ENCODE data around the gene TMEM240. TPM values are rescaled to one million over a fixed set of nuclear protein-coding genes. Genes with fewer than 3 reads are reported as not detected.
A peak's percentile ranks its signal among the peaks of the same experiment; 100 is the strongest.

TMEM240 gene
- total and polyA plus RNA-seq, 9 of the 15 experiments (the other 6 are each of a cell fraction or from before 2014, with no cell fraction given), result 0.24 to 2.0 (median 0.69) TPM; not detected in 5

DNA sequence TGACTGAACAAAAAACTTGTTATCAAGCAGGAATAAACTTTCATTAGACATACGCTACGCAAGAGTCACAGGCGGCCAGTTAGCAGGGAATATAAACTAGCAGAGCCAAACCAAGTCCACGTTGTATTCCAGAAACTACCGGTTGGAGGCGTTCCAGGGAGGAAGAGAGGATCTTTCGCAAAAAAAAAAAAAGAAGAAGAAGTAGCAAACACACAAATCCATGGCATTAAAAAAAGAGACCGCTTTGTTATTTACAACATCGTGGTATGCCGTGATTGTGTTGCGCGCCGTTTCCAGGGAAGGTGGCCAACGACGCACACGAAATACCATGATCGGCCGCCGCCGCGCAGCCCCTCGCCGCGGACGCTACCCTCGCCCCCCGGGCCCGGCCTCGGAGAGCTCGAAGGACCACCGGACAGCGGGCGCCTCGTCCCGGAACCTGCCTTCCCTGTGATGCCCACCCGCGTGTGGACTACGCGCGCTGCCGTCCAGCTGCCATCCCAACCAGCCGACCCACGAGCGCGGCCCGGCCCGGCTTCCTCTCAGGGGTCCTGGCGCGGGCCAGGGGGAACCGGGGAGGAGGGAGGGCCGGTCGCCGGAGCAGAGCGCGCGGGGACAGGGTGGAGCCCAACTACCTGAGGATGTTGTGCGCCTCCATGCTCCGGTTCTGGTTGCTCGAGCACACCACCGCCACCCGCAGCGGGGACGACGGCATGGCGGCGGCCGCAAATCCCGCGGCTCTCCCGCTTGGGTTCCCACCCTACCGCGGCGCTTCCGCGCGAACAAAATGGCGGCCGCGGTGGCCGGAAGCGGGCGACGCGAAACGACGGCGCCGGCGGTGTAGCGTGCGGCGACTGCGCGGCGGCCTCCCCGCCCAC lies 33.7 kb upstream of the TMEM240 start (continued):
- TF ChIP-seq, protein P1, sequence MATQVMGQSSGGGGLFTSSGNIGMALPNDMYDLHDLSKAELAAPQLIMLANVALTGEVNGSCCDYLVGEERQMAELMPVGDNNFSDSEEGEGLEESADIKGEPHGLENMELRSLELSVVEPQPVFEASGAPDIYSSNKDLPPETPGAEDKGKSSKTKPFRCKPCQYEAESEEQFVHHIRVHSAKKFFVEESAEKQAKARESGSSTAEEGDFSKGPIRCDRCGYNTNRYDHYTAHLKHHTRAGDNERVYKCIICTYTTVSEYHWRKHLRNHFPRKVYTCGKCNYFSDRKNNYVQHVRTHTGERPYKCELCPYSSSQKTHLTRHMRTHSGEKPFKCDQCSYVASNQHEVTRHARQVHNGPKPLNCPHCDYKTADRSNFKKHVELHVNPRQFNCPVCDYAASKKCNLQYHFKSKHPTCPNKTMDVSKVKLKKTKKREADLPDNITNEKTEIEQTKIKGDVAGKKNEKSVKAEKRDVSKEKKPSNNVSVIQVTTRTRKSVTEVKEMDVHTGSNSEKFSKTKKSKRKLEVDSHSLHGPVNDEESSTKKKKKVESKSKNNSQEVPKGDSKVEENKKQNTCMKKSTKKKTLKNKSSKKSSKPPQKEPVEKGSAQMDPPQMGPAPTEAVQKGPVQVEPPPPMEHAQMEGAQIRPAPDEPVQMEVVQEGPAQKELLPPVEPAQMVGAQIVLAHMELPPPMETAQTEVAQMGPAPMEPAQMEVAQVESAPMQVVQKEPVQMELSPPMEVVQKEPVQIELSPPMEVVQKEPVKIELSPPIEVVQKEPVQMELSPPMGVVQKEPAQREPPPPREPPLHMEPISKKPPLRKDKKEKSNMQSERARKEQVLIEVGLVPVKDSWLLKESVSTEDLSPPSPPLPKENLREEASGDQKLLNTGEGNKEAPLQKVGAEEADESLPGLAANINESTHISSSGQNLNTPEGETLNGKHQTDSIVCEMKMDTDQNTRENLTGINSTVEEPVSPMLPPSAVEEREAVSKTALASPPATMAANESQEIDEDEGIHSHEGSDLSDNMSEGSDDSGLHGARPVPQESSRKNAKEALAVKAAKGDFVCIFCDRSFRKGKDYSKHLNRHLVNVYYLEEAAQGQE (IDR thresholded peaks at IDR 0.05; ENCODE audit: borderline replicate concordance), result peak; percentile 39
- TF ChIP-seq, protein P1 (CRISPR knock-in tag; IDR thresholded peaks at IDR 0.05; ENCODE audit: low read depth), result peak; percentile 44; the same call in 1 of the 2 replicates
- TF ChIP-seq HNRNPH1 (optimal IDR thresholded peaks at IDR 0.05; ENCODE audit: low read depth, low read length) (no peak), U2AF1 (optimal IDR thresholded peaks at IDR 0.05; ENCODE audit: low read depth, low read length) (peak; percentile 87), ZFX (CRISPR knock-in tag; IDR thresholded peaks at IDR 0.05) (no peak; the same call in 1 of the 2 replicates), ZC3H8 (IDR thresholded peaks at IDR 0.05) (no peak), MYBL2 (IDR thresholded peaks at IDR 0.05; ENCODE audit: low read depth) (no peak), MYBL2 (CRISPR knock-in tag; IDR thresholded peaks at IDR 0.05; ENCODE audit: borderline replicate concordance) (no peak), HIVEP1 (CRISPR knock-in tag; IDR thresholded peaks at IDR 0.05) (no peak), ZNF282 (CRISPR knock-in tag; IDR thresholded peaks at IDR 0.05) (peak; percentile 60; the same call in 1 of the 2 replicates), CBFA2T3 (IDR thresholded peaks at IDR 0.05) (no peak), ZNF780A (CRISPR knock-in tag; IDR thresholded peaks at IDR 0.05) (no peak)
- TF ChIP-seq, protein P2, sequence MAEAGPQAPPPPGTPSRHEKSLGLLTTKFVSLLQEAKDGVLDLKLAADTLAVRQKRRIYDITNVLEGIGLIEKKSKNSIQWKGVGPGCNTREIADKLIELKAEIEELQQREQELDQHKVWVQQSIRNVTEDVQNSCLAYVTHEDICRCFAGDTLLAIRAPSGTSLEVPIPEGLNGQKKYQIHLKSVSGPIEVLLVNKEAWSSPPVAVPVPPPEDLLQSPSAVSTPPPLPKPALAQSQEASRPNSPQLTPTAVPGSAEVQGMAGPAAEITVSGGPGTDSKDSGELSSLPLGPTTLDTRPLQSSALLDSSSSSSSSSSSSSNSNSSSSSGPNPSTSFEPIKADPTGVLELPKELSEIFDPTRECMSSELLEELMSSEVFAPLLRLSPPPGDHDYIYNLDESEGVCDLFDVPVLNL (CRISPR knock-in tag; IDR thresholded peaks at IDR 0.05; ENCODE audit: low read depth), result 0 out of 2 replicates have a peak, but pooled peaks have one; percentile 8
- TF ChIP-seq, protein P3, sequence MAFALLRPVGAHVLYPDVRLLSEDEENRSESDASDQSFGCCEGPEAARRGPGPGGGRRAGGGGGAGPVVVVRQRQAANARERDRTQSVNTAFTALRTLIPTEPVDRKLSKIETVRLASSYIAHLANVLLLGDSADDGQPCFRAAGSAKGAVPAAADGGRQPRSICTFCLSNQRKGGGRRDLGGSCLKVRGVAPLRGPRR (CRISPR knock-in tag; IDR thresholded peaks at IDR 0.05), result no peak
- TF ChIP-seq, protein P4, sequence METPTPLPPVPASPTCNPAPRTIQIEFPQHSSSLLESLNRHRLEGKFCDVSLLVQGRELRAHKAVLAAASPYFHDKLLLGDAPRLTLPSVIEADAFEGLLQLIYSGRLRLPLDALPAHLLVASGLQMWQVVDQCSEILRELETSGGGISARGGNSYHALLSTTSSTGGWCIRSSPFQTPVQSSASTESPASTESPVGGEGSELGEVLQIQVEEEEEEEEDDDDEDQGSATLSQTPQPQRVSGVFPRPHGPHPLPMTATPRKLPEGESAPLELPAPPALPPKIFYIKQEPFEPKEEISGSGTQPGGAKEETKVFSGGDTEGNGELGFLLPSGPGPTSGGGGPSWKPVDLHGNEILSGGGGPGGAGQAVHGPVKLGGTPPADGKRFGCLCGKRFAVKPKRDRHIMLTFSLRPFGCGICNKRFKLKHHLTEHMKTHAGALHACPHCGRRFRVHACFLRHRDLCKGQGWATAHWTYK (CRISPR knock-in tag; IDR thresholded peaks at IDR 0.05), result peak; percentile 22; the same call in 1 of the 2 replicates
